Ovary (tissue), 9 donors: ENCODE data around the gene WDR35. TPM values are rescaled to one million over a fixed set of nuclear protein-coding genes. Genes with fewer than 3 reads are reported as not detected.

ENCODE experiments used
- DNase-seq, 5 donors: peaks; one replicate each; pipeline ENCODE4 v3.0.0-alpha.2; 2019 to 2020
- H3K27ac ChIP-seq, 2 donors: fragments of 200-600 bp; one replicate each; pipeline versions ENCODE4 v1.5.1 to v1.8.0; 2019 to 2022
- H3K27me3 ChIP-seq: fragments of 200-600 bp; one replicate; pipeline ENCODE4 v1.8.0; 2022
- H3K36me3 ChIP-seq: fragments of 200-600 bp; sonication (generic); one replicate; pipeline ENCODE4 v1.5.1; 2019
- H3K4me1 ChIP-seq: one replicate; pipeline ENCODE4 v1.8.1; 2013; ENCODE audit warnings: mild to moderate bottlenecking, moderate library complexity; ENCODE audit not compliant: insufficient read depth
- H3K4me3 ChIP-seq: fragments of 200-600 bp; sonication (generic); one replicate; pipeline ENCODE4 v1.5.1; 2017
- H3K9me3 ChIP-seq, 2 donors: fragments of 200-600 bp in 1 of 2; sonication (generic) in 1 of 2; one replicate each; pipeline versions ENCODE4 v1.5.1 to v1.8.1; 2013 to 2019; ENCODE audit warnings: mild to moderate bottlenecking in 1 of 2, moderate library complexity in 1 of 2
- CTCF ChIP-seq, 3 donors: fragments of 450-650 bp in 2 of 3; fragments of 200-600 bp in 1 of 3; IDR thresholded peaks; one replicate each; pipeline versions ENCODE4 v1.5.1 to v1.8.0; 2016 to 2022; ENCODE audit warnings: antibody characterized with exemption in 3 of 3, mild to moderate bottlenecking in 1 of 3
- EP300 ChIP-seq: sonication (generic); formaldehyde crosslinking; IDR thresholded peaks from one replicate; pipeline ENCODE4 v1.6.1; 2017; ENCODE audit warnings: antibody characterized with exemption
- POLR2A ChIP-seq: fragments of 450-650 bp; IDR thresholded peaks from one replicate; pipeline ENCODE4 v1.6.1; 2017; ENCODE audit warnings: antibody characterized with exemption, mild to moderate bottlenecking, moderate library complexity
- WGBS, 3 donors: extraction: QIAGEN DNeasy Blood & Tissue Kit in 1 of 3; methylation state at CpG; one replicate each; pipeline versions ENCODE4 v1.1.5 to v1.1.7; 2013 to 2017; 5-methylcytosine and 5-hydroxymethylcytosine counted together
- intact Hi-C, 4 donors: fragments of 100-400 bp; cut with DNase I; formaldehyde crosslinking; loops; one replicate each; pipeline versions ENCODE4 v1.11.0 to v1.15.1; 2022 to 2023
- polyA plus RNA-seq, 2 donors: library from polyadenylated mRNA; stranded (reverse); fragments of 200-250 nt in 1 of 2; fragments of 350-450 nt in 1 of 2; fragmentation: Illumina TruSeq in 1 of 2; extraction: RNeasy Lipid Tissue Mini Kit (QIAGEN cat#74804) in 1 of 2; gene quantifications; one replicate each; pipeline ENCODE4 v1.2.3, GENCODE V29; 2013 to 2014
- total RNA-seq, 7 donors: library from RNA; depleted of rRNA in 2 of 7; stranded (reverse); fragments of >200 nt in 2 of 7; fragmentation: NEBNext Ultra II Directional in 3 of 7; extraction: Animal tissue kit (Norgen Biotek cat#: 25700) in 3 of 7; gene quantifications; one replicate each; pipeline versions ENCODE4 v1.1.0 to v1.2.4, GENCODE V29; 2016 to 2023
- donor health status: DM: no; HTN: no; CAD: no; lungs with moderate emphysema.
- donor health status: DM: no; HTN: no; CAD: no.
- donor health status: Bipolar disorder and iron deficiency.
- donor health status: DM: yes; HTN: yes; CAD: no.
- donor health status: DM: no; HTN: no; CAD: no.
- donor health status: DM: yes; HTN: yes; CAD: no.

The WDR35 gene
- total and polyA plus RNA-seq, 9 donors: 7.1 to 19.3 (median 14.5) TPM

DNA sequence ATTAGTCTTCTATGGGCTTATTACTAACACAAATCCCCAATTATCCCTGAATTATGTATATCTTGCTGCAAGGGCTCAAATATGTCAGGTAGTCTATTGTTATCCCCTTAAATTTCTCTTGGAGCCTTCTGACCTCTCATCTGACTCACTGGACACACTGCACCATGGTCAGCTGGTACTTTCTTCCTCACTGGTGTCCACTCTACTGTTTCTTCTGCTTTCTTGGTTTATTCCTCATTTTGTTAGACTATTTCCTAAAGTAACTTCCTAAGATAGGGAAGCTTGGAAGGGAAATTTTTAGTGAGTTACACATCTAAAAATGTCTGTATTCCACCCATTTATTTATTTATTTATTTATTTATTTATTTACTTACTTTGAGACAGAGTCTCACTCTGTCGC is 26.5 kb downstream of the WDR35 start:
- no peak overlapping the region for H3K4me3 ChIP-seq
- no peaks in the 10 kb centered on the region for H3K4me1 ChIP-seq
- intact Hi-C loops: loop anchor here in 1 of 4 donors (10.0 kb wide), 1 partner anchor 141 kb away; no protein-coding TSS in a partner anchor
- no peaks in the 10 kb centered on the region for H3K36me3 ChIP-seq
- H3K27ac ChIP-seq: no peak overlapping the region
- DNase-seq: no peak
- TF ChIP-seq POLR2A (no peak), CTCF (IDR thresholded peaks at IDR 0.05) (no peak), EP300 (no peak)
- WGBS, 3 donors: 85 to 100% (median 100%) methylated on average over 1 of the region's 1 CpG
- H3K9me3 ChIP-seq: no peaks in the 10 kb centered on the region
- H3K27me3 ChIP-seq: no peaks in the 10 kb centered on the region

DNA sequence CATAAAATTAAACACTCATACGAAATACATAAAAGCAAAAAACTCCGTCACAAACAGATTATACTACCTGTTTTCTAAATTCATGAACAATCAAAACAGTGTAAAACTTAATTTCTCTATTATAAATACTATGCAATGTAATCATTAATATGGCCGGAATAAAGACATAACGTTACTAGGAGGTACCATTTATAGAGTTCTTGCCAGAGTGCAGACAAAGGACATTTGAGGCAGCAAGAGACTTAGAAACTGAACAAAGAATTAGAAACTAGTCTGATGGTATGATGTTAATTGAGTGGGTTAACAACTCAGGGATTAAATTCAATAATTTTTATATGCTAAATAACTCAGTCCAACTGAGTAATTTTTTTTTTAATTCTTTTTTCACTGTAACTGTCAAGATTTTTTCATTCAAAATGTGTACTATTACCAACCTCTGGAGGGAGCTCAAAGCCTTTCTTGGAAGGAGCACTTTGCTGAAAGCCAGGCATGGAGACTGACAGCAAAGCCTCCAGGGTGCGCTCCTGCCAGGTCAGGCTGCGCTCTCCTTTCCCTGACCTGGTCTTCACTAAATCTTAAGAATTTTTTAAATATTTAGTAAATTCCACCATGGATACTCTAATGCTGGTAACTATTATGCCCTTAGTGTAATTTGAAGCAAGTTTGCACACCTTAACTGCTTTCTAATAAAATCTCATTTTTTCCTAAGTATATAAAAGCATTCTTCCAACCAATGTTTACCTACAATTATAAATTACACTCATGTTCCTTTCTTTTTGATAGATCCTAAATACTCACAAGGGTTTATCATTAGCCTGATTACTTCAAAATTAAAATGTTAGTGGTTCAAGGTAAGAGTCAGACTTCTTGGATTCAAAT is 34.1 kb downstream of the WDR35 start:
- Histone ChIP-seq H3K27me3 (no peaks in the 10 kb centered on the region), H3K36me3 (no peaks in the 10 kb centered on the region), H3K9me3 (no peaks in the 10 kb centered on the region), H3K27ac (no peak overlapping the region), H3K4me1 (no peaks in the 10 kb centered on the region), H3K4me3 (no peak overlapping the region)
- DNase-seq: peak; percentile 11 to 38 (median 36)
- TF ChIP-seq EP300 (no peak), POLR2A (no peak), CTCF (IDR thresholded peaks at IDR 0.05) (peak in 2 of 3 donors; percentile 22 to 38)
- 63 to 66% (median 65%) methylated on average over 6 of the region's 6 CpGs for WGBS, 3 donors
- intact Hi-C loops: no loop called here

GRCh38 chr2:19949071-19949470 is 40.8 kb downstream of the WDR35 start:
- Histone ChIP-seq H3K27ac (no peak overlapping the region), H3K4me1 (no peaks in the 10 kb centered on the region), H3K9me3 (no peaks in the 10 kb centered on the region), H3K4me3 (no peak overlapping the region), H3K36me3 (no peaks in the 10 kb centered on the region), H3K27me3 (no peaks in the 10 kb centered on the region)
- intact Hi-C loops: no loop called here
- TF ChIP-seq POLR2A (no peak), CTCF (IDR thresholded peaks at IDR 0.05) (no peak), EP300 (no peak)
- no peak for DNase-seq

GRCh38 chr2:19947184-19947940 is 42.5 kb downstream of the WDR35 start:
- no peaks in the 10 kb centered on the region for H3K9me3 ChIP-seq
- 90 to 94% (median 91%) methylated on average over 4 of the region's 4 CpGs for WGBS, 3 donors
- no peak for DNase-seq
- no peak overlapping the region for H3K27ac ChIP-seq
- no peaks in the 10 kb centered on the region for H3K36me3 ChIP-seq
- no peaks in the 10 kb centered on the region for H3K4me1 ChIP-seq
- intact Hi-C loops: no loop called here
- no peaks in the 10 kb centered on the region for H3K27me3 ChIP-seq
- TF ChIP-seq EP300: no peak
- no peak for TF ChIP-seq POLR2A
- no peak for TF ChIP-seq CTCF (IDR thresholded peaks at IDR 0.05)
- H3K4me3 ChIP-seq: no peak overlapping the region
